Body of pancreas (tissue), 4 donors: ENCODE measurements around the gene KLHL30.

ENCODE experiments used
- CTCF ChIP-seq, 7 experiments: fragments of 450-650 bp in 4 of 7; fragments of 200-600 bp in 3 of 7; sonication (generic) in 3 of 7; IDR thresholded peaks; one replicate each; pipeline ENCODE4 v1.5.1; 2016 to 2019; ENCODE audit warnings: antibody characterized with exemption in 7 of 7
- POLR2A ChIP-seq, 3 donors: fragments of 450-650 bp; IDR thresholded peaks; one replicate each; pipeline ENCODE4 v1.6.1; 2016; ENCODE audit warnings: antibody characterized with exemption in 3 of 3, mild to moderate bottlenecking in 2 of 3

GRCh38 chr2:238187618-238188548 lies 49.4 kb downstream of the KLHL30 start:
- TF ChIP-seq CTCF (IDR thresholded peaks at IDR 0.05) (no peak), POLR2A (IDR thresholded peaks at IDR 0.05) (no peak)
